Parietal lobe (tissue), 2 donors: ENCODE measurements around the gene GPSM3. TPM values are rescaled to one million over a fixed set of nuclear protein-coding genes. Genes with fewer than 3 reads are reported as not detected.

Experiments used
- small RNA-seq: library from RNA; depleted of rRNA; stranded (forward); fragments of <200 nt; gene quantifications from one replicate; pipeline ENCODE3, GENCODE V24; 2014; ENCODE audit warnings: low replicate concordance
- total RNA-seq: library from RNA; depleted of rRNA; stranded (reverse); fragments of >200 nt; gene quantifications from one replicate; pipeline ENCODE4 v1.2.3, GENCODE V29; 2014

Gene GPSM3, protein sequence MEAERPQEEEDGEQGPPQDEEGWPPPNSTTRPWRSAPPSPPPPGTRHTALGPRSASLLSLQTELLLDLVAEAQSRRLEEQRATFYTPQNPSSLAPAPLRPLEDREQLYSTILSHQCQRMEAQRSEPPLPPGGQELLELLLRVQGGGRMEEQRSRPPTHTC
- 0.63 TPM for total RNA-seq

DNA sequence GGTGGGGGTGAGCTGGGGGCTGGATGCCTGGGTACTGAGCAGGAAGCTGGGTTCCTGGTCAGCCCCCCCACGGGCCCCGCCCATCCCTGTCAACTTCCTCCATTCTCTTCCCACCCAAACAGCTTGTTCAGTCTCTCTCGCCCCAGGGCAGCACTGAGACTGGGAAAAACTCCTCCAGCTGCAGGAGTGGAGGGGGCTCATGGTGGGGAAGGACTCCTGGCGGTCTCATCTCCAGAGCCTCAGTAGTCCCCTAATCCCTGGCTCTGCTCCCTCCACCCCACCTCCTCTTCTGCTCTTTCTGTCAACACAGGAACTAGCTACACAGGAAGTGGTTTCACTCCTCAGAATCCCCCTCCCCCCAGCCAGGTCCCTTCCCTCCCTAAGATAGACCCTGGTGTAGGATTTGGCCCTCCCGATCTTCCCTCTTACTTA lies at the start of gene GPSM3:
Gene GPSM3, minus strand, starts transcription at position 36 of the 432 bp plus-strand sequence. CDS start 130 bp downstream, outside the sequence.

DNA sequence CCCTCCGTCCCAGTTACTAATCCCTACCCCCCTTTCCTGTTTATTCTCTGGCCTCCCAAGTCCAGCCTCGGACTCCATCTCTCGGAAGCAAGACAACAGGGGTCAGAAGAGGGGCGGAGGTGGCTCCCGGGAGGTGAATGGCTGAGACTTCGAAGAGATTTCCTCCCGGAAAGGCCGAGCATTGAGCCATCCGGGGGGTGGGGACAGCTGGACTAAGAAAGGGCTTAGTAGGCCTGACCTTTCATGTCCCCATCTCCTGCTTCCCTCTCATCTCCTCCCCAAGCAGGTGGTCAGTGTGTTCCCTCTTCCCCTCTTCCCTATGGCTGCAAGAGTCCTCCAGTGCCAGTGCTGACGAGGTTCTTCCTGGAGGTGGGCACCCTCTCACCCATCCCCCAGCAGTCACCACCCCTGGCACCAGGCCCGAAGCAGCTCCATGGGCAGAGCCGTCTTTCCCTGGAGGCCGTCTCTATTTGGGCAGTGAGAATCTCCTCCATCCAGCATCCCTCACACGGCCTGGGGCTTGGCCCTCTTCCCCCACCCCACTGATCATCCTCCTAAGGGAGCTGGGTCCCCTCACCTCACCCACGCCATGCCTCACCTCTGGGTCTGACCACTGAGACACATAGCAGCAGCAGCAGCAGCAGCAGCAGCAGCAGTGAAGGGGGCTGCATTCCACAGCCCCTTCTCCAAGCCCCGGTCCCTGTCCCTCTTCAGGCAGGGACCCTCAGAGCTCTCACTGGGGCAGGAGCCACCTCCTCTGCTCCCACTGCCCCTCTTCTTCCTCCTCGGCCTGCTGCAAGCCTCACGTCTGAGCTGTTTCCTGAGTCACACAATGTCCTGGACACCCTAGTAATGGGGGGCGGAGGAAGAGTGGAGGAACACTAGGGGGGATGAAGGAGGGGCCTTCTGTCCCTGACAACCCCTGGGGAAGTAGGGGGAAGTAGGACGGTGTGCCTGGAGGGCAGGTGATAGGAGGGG lies 31.1 kb upstream of the GPSM3 start, which contains the start of gene NOTCH4:
Gene NOTCH4, minus strand, starts transcription at position 810 of the 978 bp plus-strand sequence. Its CDS starts 139 bp downstream, at position 671.

DNA sequence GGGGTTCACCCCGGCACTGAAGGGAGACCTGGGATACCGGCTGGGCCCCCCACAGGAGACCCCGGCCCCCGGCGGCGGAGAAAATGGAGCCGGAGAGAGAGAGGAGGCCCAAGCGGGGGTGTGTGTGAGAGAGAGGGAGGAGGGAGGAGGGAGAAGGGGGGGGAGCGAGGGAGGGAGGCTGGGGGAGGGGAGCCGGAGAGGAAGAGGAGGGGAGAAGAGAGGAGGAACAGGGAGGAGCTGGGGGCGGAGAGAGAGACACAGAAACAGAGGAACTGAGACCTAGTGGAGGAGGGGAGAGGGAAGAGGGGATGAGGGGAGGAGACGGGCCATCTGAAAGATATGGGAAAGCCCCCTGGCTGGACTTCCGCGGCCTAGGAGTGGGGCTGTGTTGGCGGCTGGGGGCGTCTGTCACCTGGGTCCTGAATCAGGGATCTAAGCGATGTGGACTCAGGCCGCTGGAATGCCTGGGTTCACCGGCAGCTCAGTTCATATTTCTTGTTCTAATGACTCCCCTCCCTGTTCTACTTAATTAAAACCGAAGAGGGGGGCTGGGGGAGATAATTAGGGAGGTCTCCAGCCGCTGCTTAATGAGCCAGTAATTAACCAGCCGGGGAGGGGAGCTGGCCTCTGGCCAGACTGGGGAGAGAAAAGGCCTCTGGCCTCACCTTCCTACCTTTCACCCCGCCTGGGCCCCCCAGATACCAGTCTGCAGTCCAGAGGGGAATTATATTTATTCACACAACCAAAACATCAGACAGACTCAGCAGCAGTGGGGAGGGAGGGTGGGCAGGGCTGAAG lies 2.2 kb downstream of the GPSM3 start, which contains the start of gene PBX2:
Gene PBX2, minus strand, starts transcription at position 149 of the 798 bp plus-strand sequence. CDS start 287 bp downstream, outside the sequence.

DNA sequence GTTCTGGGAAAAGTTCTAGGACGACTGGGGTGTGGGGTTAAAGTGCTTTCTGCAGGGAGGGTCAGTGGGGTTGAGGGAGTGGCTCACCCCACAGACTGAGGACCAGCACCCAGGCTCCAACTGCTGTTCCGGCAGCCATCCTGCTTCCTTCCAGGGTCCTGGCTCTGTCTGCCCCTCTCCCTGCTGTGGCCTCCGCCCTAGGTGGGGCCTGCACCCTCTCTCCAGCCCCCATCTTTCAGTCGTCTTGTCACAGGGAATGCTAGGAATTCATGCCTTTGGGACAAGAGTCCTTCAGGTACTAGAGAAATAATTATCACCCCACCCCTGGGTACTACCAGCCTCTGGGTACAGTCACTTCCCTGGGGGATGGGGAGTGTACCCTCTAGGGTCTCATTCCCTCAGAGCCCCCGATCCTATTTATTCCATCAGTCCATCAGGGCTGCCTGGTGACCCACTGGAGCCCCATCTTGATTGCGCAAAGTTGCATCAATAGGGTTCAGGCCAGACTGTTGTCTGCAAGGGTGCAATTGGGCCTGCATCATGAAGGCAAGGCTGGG lies 8.3 kb downstream of the GPSM3 start, which contains the start of gene AGER:
Gene AGER, minus strand, starts transcription at position 170 of the 557 bp plus-strand sequence. Its CDS starts 31 bp downstream, at position 139.

DNA sequence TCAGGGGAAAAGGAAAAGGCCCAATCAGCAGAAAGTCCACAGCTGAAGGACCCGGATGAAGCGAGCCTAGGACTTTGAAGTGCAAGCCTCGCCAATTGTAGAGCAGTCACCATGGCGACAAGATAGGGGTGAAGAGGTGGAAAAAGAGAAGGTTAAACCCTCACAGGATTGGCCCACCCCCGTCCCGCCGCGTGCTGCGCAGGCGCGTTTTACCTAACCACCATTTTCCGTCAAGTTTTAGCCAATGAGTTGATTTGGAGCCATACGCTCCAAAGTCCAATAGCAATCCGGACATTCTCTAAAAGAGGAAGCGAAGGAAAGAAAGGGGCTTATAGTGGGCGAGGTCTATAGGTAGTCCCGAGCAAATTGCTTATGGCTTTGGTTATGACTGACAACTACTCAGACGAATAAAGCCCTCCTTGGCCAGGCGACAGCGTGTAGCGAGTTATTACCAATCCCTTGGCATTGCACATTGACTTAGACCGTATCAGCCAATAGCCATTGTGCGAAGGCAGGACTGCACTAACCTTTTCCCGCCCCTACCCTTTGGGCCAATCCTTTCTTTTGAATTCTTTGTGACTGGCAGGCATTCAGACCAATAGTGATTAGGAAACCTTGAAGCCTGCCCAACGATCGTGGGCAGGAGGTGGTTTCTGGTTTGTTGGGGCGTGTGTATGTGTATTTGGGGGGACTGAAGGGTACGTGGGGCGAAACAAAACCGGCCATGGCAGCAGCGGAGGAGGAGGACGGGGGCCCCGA lies 14.5 kb downstream of the GPSM3 start, which contains the start of gene RNF5:
Gene RNF5, plus strand, starts transcription at position 618 of the 759 bp plus-strand sequence. Its CDS starts 107 bp downstream, at position 725.

DNA sequence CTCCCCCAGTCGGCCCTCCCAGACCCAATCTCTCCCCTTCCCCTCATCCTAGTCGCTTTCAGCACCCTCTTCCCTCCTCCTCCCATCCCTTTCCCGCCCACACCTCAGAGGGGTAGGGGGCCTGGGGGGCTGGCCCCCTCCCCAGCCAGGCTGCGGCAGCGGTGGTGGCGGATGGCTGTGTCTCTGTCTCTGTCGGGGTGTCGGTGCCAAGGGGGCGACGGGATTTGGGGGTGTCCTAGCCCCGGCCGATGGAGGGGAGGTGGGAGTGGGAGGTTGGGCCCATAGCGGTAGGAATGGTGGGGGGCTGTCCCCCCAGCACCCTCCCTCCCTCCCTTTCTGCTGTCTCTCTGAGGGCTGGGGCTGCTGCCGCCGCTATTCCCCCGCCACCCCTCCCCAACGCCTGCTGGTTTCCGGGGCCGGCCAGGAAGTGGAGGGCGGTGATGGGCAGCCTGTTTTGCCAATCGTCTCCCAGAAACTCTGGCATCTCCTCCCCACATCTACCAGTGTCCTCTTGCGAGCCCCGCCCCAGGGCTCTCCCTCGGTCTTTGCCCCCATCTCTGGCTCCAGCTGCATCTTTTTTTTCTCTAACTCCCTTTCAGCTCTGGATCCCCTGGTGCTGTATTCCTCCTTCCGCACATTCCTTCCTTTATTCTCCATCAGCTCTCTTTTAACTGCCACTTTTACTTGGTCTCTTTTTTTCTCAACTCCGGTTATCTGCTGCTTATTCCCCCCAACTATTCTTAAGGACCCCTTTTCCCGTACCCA lies 16.6 kb downstream of the GPSM3 start, which contains the start of gene AGPAT1:
Gene AGPAT1, minus strand, starts transcription at position 374 of the 765 bp plus-strand sequence. CDS start 4,588 bp downstream, outside the sequence.

DNA sequence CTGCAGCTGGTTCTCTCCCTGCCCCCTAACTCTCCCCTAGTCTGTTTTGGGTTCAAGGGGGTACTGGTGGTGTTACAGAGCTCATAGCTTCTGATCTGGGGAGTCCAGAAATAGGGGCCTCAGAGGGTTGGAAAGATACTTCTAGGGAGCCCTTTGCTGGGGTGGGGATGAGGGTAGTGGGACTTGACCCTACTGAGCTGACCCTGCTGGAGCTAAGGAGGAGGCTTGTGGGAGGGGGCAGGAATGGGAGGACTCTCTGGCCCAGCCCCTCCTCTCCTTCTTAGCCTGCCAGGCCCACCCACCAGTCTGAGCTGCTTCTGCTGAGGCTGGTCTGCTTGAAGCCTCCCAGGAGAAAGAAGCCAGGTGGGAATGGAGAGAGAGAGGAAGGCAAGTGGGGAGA lies 28.1 kb downstream of the GPSM3 start, which contains the start of gene EGFL8:
Gene EGFL8, plus strand, starts transcription at position 301 of the 400 bp plus-strand sequence. CDS start 1,571 bp downstream, outside the sequence.

DNA sequence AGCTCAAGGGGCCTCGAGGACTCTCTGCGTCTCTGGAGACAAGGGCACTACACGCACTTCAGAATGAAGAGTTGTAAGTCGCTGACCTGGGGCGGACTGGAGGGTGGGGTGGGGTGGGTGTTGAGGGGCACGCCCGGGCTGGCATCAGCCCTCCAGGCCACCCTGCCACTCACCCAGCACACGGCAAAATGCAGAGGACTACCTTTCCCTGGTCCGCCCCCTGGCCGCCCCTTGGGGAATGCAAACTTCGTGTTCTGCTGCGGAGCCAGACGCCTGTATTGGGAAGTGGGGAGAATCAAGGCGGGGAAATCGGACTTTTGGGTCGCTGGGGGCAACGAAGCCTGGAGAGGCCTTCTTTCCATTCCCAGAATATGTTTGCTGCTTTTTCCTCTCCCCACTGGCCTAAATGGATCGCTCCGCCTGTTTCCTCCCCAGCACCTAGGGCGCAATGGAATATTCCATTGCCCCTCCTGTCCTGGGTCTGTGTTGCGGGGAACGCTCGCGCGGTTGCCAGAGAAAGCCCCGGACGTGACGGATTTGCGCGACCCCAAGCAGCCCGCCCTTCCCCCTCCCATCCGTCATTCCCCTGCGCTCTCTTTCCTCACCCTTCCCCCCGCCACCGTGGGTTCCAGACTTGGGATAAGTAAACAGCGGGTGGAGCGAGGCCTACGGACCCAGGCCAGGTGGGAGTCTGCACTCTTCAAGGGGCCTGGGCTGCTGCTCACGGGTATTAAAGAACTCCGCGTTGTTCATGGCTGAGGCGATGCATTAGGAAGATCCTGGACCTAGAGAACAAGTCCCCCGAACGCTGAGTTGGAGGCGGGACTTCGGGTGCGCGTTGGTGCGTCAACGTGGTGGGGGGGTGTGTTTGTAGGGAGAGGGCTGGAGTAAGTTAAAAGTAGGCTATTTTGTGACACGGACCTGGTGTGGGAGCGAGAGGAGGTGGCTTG lies 38.6 kb downstream of the GPSM3 start, which contains the start of gene PPT2:
Gene PPT2, plus strand, starts transcription at position 578 of the 950 bp plus-strand sequence. CDS start 454 bp downstream, outside the sequence.

DNA sequence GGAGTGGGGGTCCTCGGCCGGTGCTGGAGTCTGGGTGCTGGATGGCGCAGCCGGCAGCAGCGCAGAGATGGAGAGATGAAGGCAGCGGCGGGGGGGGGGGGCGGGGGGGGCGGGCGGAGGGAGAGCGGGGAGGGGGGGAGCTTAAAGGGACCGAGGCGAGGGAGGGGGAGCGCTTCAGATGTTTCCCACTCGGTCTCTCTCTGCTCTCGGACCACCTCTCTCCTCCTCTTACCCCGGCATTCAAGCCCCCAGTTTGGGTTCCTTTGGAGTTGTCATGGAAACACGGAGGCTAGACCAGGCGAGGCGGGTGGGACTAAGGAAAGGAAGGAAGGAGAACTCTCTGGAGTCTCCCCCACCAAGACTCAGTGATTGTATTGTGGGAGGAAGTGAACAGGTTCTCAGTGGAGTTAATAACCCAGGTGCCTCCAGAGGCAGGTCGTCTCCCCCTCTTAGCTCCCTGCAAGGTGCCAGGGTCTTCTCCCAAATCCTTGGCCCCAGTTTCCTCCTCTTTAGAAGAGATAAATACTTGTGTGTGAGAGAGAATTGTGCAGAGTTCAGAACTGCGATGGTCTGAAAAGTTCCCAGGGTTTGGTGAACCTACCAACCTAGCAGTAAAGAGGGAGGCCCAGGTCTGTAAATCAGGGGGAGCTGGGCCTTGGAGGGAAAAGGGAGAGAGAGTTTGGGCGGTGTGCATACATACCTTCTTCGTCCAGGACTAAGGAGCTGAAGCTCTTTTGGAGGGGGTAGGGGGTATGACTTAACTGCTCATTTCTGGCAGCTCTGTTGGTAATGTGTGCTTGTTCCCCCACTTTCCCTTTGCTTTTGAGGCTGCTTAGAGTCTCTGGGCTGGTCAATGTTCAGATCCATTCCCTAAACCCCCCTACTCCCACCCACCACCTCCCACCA lies 40.3 kb downstream of the GPSM3 start, which contains the start of gene PRRT1:
Gene PRRT1, minus strand, starts transcription at position 77 of the 906 bp plus-strand sequence. CDS start 112 bp downstream, outside the sequence.

Small RNA genes lying within 50 kb of the gene (small RNA-seq; reads per million reads assigned to genes)
- gene AL662884.1, result not detected
- gene MIR6833, result not detected

Other genes starting within 250 kb of the GPSM3 start
- 1.9 TPM for gene CFB, start 246.5 kb downstream of the GPSM3 start, total RNA-seq
- gene NELFE, start 233.7 kb downstream of the GPSM3 start, total RNA-seq, result 46.6 TPM
- gene SKIC2, start 233.5 kb downstream of the GPSM3 start, total RNA-seq, result 66.7 TPM
- 10.0 TPM for gene DXO, start 220.5 kb downstream of the GPSM3 start, total RNA-seq
- gene C4A, start 210.6 kb downstream of the GPSM3 start, total RNA-seq, result 20.7 TPM
- gene C4B, start 177.8 kb downstream of the GPSM3 start, total RNA-seq, result 8.8 TPM
- gene CYP21A2, start 154.2 kb downstream of the GPSM3 start, total RNA-seq, result not detected
- gene TNXB, start 83.3 kb downstream of the GPSM3 start, total RNA-seq, result 8.1 TPM
- gene ATF6B, start 64.4 kb downstream of the GPSM3 start, total RNA-seq, result 31.6 TPM
- gene FKBPL, start 62.4 kb downstream of the GPSM3 start, total RNA-seq, result 3.1 TPM
- gene PRRT1, start 40.7 kb downstream of the GPSM3 start, total RNA-seq, result 1.9 TPM
- 17.2 TPM for gene PPT2, start 38.5 kb downstream of the GPSM3 start, total RNA-seq
- 5.9 TPM for gene EGFL8, start 28.0 kb downstream of the GPSM3 start, total RNA-seq
- 19.1 TPM for gene AGPAT1, start 16.6 kb downstream of the GPSM3 start, total RNA-seq
- gene RNF5, start 14.2 kb downstream of the GPSM3 start, total RNA-seq, result 49.8 TPM
- 0.63 TPM for gene AGER, start 8.4 kb downstream of the GPSM3 start, total RNA-seq
- gene PBX2, start 2.4 kb downstream of the GPSM3 start, total RNA-seq, result 27.2 TPM
- gene NOTCH4, start 31.4 kb upstream of the GPSM3 start, total RNA-seq, result 8.8 TPM
- not detected for gene TSBP1, start 179.3 kb upstream of the GPSM3 start, total RNA-seq
- not detected for gene BTNL2, start 214.5 kb upstream of the GPSM3 start, total RNA-seq
- gene HLA-DRA, start 247.2 kb upstream of the GPSM3 start, total RNA-seq, result 2.2 TPM